MM.1S (cell line): Measurements from ENCODE around the gene MME.

Source experiments
- EZH2 ChIP-seq: fragments of 300-600 bp; sonication (generic); optimal IDR thresholded peaks from 2 replicates; pipeline ENCODE3; 2017; ENCODE audit warnings: low read depth, mild to moderate bottlenecking, antibody characterized with exemption, low read length, mixed read lengths
- EZH2phosphoT487 ChIP-seq: fragments of 300-600 bp; sonication (generic); IDR thresholded peaks from 2 replicates; pipeline ENCODE4 v1.6.1; 2018; ENCODE audit warnings: antibody characterized with exemption, low read length
- TF ChIP-seq, protein P1 (sequence below): fragments of 300-600 bp; sonication (generic); IDR thresholded peaks from 2 replicates; pipeline ENCODE4 v1.5.1; 2016; ENCODE audit warnings: antibody characterized with exemption, low read length, mixed read lengths

DNA sequence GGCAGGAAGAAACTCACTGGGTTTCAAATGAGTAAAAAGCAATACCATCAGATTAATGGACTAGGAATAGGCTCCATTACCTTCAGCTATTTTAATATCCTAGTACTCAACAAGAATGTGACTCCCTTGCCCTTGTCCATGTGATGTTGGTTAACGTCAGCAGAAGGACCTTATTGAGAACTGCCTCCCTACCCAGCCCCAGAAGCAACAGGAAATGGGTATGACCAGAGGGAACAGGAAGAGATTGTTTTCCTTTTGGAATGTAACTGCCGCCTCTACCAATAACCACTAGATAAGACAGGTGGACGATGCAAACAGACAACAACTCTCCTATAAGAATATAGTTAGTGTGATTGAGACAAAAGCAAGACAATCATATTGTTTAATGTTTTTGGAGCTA is 10.4 kb upstream of the MME start:
- TF ChIP-seq, protein P1, sequence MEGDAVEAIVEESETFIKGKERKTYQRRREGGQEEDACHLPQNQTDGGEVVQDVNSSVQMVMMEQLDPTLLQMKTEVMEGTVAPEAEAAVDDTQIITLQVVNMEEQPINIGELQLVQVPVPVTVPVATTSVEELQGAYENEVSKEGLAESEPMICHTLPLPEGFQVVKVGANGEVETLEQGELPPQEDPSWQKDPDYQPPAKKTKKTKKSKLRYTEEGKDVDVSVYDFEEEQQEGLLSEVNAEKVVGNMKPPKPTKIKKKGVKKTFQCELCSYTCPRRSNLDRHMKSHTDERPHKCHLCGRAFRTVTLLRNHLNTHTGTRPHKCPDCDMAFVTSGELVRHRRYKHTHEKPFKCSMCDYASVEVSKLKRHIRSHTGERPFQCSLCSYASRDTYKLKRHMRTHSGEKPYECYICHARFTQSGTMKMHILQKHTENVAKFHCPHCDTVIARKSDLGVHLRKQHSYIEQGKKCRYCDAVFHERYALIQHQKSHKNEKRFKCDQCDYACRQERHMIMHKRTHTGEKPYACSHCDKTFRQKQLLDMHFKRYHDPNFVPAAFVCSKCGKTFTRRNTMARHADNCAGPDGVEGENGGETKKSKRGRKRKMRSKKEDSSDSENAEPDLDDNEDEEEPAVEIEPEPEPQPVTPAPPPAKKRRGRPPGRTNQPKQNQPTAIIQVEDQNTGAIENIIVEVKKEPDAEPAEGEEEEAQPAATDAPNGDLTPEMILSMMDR: no peak
- TF ChIP-seq EZH2phosphoT487 (no peak), EZH2 (no peak)
